Posterior vena cava (tissue), 2 donors: Measurements from ENCODE around the gene ETV6. TPM values are rescaled to one million over a fixed set of nuclear protein-coding genes. Genes with fewer than 3 reads are reported as not detected.

Source experiments
- DNase-seq: peaks from one replicate; pipeline ENCODE4 v3.0.0-alpha.2; 2020; ENCODE audit warnings: low spot score
- intact Hi-C, 2 donors: fragments of 100-400 bp; cut with DNase I; formaldehyde crosslinking; loops; one replicate each; pipeline versions ENCODE4 v1.14.1 to v1.14.2; 2022 to 2023
- total RNA-seq, 2 donors: library from RNA; stranded (reverse); fragmentation: NEBNext Ultra II Directional; extraction: Animal tissue kit (Norgen Biotek cat#: 25700); gene quantifications; one replicate each; pipeline ENCODE4 v1.2.1, GENCODE V29; 2021
- donor health status: DM: yes; HTN: yes; CAD: no.
- donor health status: DM: yes; HTN: yes; CAD: no.

The ETV6 gene
- total RNA-seq, 2 donors from 2014 or later, result 60.3 to 65.7 TPM

GRCh38 chr12:11759494-11759878 lies 110.0 kb downstream of the ETV6 start:
- no peak for DNase-seq
- intact Hi-C loops, result loop anchor here in 1 of 2 donors (10.0 kb wide), 2 partner anchors 55 to 105 kb away; no protein-coding TSS in a partner anchor

GRCh38 chr12:11759899-11760298 lies 110.4 kb downstream of the ETV6 start:
- intact Hi-C loops, result loop anchor here in 1 of 2 donors (10.0 kb wide), 2 partner anchors 55 to 105 kb away; no protein-coding TSS in a partner anchor
- no peak for DNase-seq

- no peak for DNase-seq
- intact Hi-C loops, result no loop called here
Measured at GRCh38 chr12:11761869-11762567, 112.5 kb downstream of the ETV6 start.

GRCh38 chr12:11762723-11763326 lies 113.4 kb downstream of the ETV6 start:
- intact Hi-C loops, result no loop called here
- no peak for DNase-seq

- DNase-seq, result no peak
- intact Hi-C loops, result no loop called here
Measured at GRCh38 chr12:11763760-11764520, 114.5 kb downstream of the ETV6 start.

- intact Hi-C loops, result no loop called here
Measured at GRCh38 chr12:11764837-11765236, 115.4 kb downstream of the ETV6 start.

GRCh38 chr12:11765421-11765816 lies 115.9 kb downstream of the ETV6 start:
- intact Hi-C loops, result no loop called here
- DNase-seq, result no peak

More at GRCh38 chr12:11764837-11765236, 115.4 kb downstream of the ETV6 start:
- DNase-seq, result no peak

- intact Hi-C loops, result no loop called here
- peak; percentile 81 for DNase-seq
Measured at GRCh38 chr12:11765817-11766794, 116.6 kb downstream of the ETV6 start.

- intact Hi-C loops, result no loop called here
- no peak for DNase-seq
Measured at GRCh38 chr12:11767029-11767724, 117.7 kb downstream of the ETV6 start.

GRCh38 chr12:11767798-11768197 lies 118.3 kb downstream of the ETV6 start:
- intact Hi-C loops, result no loop called here
- no peak for DNase-seq

GRCh38 chr12:11768233-11768965 lies 118.9 kb downstream of the ETV6 start:
- no peak for DNase-seq
- intact Hi-C loops, result no loop called here

- DNase-seq, result no peak
- intact Hi-C loops, result no loop called here
Measured at GRCh38 chr12:11769723-11770514, 120.4 kb downstream of the ETV6 start.

GRCh38 chr12:11771356-11771755 lies 121.9 kb downstream of the ETV6 start:
- DNase-seq, result no peak
- intact Hi-C loops, result loop anchor here in 1 of 2 donors (1.0 kb wide), 1 partner anchor 45 kb away; no protein-coding TSS in a partner anchor

GRCh38 chr12:11771895-11772502 lies 122.5 kb downstream of the ETV6 start:
- DNase-seq, result no peak
- intact Hi-C loops, result loop anchor here in 1 of 2 donors (1.0 kb wide), 1 partner anchor 44 kb away; no protein-coding TSS in a partner anchor

- no peak for DNase-seq
- intact Hi-C loops, result no loop called here
Measured at GRCh38 chr12:11773889-11774677, 124.6 kb downstream of the ETV6 start.

- DNase-seq, result no peak
- intact Hi-C loops, result no loop called here
Measured at GRCh38 chr12:11774821-11775220, 125.3 kb downstream of the ETV6 start.
